Cardiac atrium fibroblast (primary cell): ENCODE measurements around the gene SPNS1. TPM values are rescaled to one million over a fixed set of nuclear protein-coding genes. Genes with fewer than 3 reads are reported as not detected.

Source experiments
- total RNA-seq: library from RNA; depleted of rRNA; stranded (reverse); fragments of >200 nt; gene quantifications from 2 replicates; pipeline ENCODE4 v1.2.3, GENCODE V29; 2015

SPNS1 gene
- total RNA-seq, result 50.9 and 56.7 TPM in 2 replicates

DNA sequence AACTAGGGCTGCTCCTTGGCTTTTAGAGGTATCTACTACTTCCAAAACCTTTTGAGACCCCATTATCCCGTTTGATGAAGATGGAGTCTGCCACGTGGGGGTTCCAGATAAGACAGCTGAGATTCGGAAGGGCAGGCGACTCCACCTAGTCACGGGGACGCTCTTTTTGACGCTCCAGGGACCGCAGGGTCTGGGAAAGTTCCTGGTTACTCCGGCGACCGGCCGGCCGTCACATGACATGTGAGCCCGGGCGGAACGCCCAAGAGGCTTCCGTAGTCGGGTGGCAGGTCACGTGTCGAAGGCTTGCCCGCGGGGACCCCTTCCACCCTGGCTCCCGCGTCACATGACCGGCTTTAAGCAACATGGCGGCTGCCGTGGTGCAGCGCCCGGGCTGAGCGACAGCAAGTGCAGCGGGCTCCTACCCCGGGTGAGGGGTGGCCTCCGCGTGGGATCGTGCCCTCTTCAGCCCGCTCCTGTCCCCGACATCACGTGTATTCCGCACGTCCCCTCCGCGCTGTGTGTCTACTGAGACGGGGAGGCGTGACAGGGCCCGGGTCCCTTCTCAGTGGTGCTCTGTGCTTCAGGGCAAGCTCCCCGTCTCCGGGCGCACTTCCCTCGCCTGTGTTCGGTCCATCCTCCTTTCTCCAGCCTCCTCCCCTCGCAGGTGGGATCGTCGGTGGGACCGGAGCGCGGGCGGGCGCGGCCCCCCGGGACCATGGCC is at the start of gene SPNS1:
TSS of gene SPNS1 (plus strand) at position 342 of the 721 bp plus-strand sequence. CDS start at position 716, 374 bp downstream.

GRCh38 chr16:28931801-28932225 is 42.8 kb upstream of the SPNS1 start, which contains the start of gene CD19:
Gene CD19 (plus strand): TSS chr16:28931971. CDS start chr16:28932001, 30 bp downstream.

GRCh38 chr16:28950648-28951409 is 23.7 kb upstream of the SPNS1 start, which contains the start of gene NFATC2IP:
Gene NFATC2IP (plus strand): TSS chr16:28950937. CDS start chr16:28951012, 75 bp downstream.

GRCh38 chr16:28984619-28985135 is 10.1 kb downstream of the SPNS1 start, which contains the start of gene LAT:
Gene LAT (plus strand): TSS chr16:28985052. CDS start chr16:28985418, 366 bp downstream.

Other genes with a start within 250 kb of the SPNS1 start
- not detected in 2 replicates for gene NPIPB9, start 223.0 kb upstream of the SPNS1 start, total RNA-seq
- 35.6 and 58.0 TPM in 2 replicates for gene ATXN2L, start 151.8 kb upstream of the SPNS1 start, total RNA-seq
- 101 and 102 TPM in 2 replicates for gene TUFM, start 128.4 kb upstream of the SPNS1 start, total RNA-seq
- gene SH2B1, start 110.9 kb upstream of the SPNS1 start, total RNA-seq, result 19.8 and 31.4 TPM in 2 replicates
- gene ATP2A1, start 96.3 kb upstream of the SPNS1 start, total RNA-seq, result under 0.01 TPM in 1 of 2 replicates, not detected in the other
- 18.6 and 27.1 TPM in 2 replicates for gene RABEP2, start 49.5 kb upstream of the SPNS1 start, total RNA-seq
- 1.3 TPM in 1 of 2 replicates, not detected in the other for gene CD19, start 42.8 kb upstream of the SPNS1 start, total RNA-seq
- 12.2 and 13.0 TPM in 2 replicates for gene NFATC2IP, start 23.8 kb upstream of the SPNS1 start, total RNA-seq
- 0.49 and 1.1 TPM in 2 replicates for gene LAT, start 10.3 kb downstream of the SPNS1 start, total RNA-seq